ENCODE data around the gene PMIS2.

DNA sequence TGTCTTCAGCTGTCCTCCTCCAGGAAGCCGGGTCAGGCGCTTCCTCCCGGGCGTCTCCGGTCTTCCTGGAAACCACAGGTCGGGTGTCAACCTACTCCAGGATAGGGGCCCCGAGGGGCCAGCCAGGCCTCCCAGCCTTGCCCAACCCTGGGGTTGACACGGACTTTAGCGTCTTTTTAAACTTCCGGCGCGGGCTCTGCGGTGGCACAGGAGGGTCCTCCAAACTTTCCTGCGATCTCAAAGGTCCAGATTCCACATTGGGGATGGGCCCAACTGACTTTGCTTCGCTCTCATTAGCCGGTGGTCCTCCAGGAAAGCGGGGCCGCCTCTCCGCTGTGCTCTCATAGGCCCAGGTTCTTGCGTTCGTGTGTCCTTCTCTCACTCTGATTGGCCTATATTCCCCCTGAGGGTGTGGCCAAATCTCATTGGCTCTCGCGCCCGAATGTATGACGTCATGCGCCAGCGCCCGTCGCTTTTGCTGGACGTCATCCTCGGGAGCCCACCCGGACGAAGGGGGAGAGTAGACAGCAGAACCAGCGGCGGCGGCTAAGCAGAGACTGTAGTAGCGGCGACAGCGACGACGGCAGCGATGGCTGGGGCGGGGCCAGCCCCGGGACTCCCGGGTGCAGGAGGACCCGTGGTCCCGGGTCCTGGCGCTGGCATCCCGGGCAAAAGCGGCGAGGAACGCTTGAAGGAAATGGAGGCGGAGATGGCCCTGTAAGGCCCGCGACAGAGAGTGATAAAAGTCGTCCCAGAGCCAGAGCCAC is 42.8 kb downstream of the PMIS2 start, which contains the start of gene RBM42:
- TF ChIP-seq, protein P1, sequence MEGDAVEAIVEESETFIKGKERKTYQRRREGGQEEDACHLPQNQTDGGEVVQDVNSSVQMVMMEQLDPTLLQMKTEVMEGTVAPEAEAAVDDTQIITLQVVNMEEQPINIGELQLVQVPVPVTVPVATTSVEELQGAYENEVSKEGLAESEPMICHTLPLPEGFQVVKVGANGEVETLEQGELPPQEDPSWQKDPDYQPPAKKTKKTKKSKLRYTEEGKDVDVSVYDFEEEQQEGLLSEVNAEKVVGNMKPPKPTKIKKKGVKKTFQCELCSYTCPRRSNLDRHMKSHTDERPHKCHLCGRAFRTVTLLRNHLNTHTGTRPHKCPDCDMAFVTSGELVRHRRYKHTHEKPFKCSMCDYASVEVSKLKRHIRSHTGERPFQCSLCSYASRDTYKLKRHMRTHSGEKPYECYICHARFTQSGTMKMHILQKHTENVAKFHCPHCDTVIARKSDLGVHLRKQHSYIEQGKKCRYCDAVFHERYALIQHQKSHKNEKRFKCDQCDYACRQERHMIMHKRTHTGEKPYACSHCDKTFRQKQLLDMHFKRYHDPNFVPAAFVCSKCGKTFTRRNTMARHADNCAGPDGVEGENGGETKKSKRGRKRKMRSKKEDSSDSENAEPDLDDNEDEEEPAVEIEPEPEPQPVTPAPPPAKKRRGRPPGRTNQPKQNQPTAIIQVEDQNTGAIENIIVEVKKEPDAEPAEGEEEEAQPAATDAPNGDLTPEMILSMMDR (IDR thresholded peaks at IDR 0.05; ENCODE audit: low read depth, low read length), result no peak
- TF ChIP-seq POLR2A (IDR thresholded peaks at IDR 0.05; ENCODE audit: extremely low read depth, insufficient read length) (peak; percentile 38), MAX (IDR thresholded peaks at IDR 0.05; ENCODE audit: low read depth, low read length) (peak; percentile 8; the same call in 1 of the 2 replicates)

Data from NB4 (cell line).